Fibroblast of mammary gland (primary cell): ENCODE results near the gene PTPRD.

ENCODE experiments used
- DNase-seq: peaks from one replicate; pipeline ENCODE4 v3.0.0-alpha.2; 2010; ENCODE audit warnings: low read depth
- H3K4me3 ChIP-seq: 2 replicates; pipeline ENCODE4 v1.5.1; 2011; ENCODE audit warnings: low read depth, mild to moderate bottlenecking, low read length, moderate library complexity; ENCODE audit not compliant: control insufficient read depth
- CTCF ChIP-seq: conservative IDR thresholded peaks from 2 replicates; pipeline ENCODE4 v1.5.1; 2011; ENCODE audit warnings: low read depth, low read length, inconsistent platforms; ENCODE audit not compliant: control insufficient read depth, insufficient read depth

The PTPRD gene

DNA sequence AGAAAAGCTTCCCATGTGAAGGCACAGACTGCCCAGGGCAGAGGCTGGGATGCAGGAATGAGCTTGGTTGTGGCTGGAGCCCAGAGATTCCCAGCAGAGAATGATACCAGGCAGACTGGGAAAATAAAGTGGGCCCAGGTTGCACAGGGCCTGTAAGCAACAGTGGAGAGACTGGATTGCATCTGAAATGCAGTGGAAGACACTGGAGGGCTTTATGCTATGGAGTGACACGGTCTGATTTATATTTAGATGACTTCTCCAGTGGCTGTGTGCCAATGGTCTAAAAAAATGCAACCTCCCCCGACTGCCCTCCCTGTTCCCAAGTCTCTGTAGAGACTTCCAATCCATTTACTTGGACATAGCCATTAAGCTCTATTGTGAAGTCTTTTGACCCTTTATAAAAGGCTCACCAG, 1862.2 kb downstream of the PTPRD start:
- H3K4me3 ChIP-seq = no peak overlapping the region
- DNase-seq = peak; percentile 47
- no peak for TF ChIP-seq CTCF

DNA sequence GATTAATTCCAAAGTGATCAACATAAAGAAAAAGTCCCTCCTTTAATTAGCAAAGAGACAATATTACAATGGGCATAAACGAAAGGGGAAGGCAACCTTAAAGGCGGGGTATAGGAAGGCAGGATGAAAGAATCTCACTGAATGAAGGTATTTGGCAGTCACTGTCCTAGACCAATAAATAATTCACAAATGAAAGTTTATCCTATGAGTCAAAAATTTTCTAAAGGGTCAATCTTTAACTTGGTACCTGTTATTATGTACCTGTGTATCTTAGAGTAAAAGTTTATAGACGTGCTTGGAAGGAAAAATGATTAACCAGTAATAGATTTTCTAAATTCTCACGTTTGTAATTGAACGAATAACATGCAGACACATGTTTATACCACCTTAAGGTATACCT, 1867.5 kb downstream of the PTPRD start:
- no peak for TF ChIP-seq CTCF
- DNase-seq = no peak
- H3K4me3 ChIP-seq = no peak overlapping the region

GRCh38 chr9:8738945-8739344, 1873.9 kb downstream of the PTPRD start:
- no peak for TF ChIP-seq CTCF
- DNase-seq = no peak
- H3K4me3 ChIP-seq = no peak overlapping the region

DNA sequence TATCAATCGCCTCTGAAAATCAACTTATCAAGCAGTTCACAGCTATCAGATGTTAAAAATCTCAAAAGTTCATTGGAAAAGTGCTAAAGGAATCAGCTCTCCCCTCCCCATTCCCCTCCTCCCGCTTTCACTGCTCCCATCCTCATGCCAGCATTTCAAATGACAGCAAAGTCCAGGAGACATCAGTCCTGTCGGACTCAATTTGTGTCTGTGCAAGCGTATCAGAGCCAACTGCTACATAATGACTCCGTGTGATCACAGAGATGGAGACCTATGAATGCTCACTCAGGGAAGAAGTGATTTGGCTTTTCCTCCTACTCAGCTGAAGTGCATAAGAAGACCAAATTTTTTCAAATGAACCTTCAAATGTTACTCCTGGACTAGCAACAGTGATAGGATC, 1876.0 kb downstream of the PTPRD start:
- no peak overlapping the region for H3K4me3 ChIP-seq
- DNase-seq = no peak
- no peak for TF ChIP-seq CTCF

DNA sequence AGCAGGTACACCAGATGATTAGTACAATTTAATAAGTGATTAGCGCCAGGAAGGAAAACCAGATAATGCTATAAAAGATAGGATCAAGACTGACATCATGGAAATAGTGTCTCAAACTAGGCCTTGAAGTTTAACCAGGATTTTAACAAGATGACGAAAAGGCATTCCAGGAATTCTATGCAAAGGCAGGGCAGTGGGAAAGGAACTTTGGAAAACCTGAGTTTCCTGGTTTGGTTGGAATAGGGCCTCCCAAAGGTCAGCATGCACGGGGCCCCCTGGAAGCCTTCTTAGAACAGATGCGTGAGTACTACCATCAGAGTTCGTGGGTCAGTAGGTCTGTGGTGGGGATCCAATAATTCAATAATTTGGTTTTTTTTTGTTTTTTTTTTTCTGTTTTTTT, 1878.0 kb downstream of the PTPRD start:
- DNase-seq = no peak
- H3K4me3 ChIP-seq = no peak overlapping the region
- TF ChIP-seq CTCF = no peak

DNA sequence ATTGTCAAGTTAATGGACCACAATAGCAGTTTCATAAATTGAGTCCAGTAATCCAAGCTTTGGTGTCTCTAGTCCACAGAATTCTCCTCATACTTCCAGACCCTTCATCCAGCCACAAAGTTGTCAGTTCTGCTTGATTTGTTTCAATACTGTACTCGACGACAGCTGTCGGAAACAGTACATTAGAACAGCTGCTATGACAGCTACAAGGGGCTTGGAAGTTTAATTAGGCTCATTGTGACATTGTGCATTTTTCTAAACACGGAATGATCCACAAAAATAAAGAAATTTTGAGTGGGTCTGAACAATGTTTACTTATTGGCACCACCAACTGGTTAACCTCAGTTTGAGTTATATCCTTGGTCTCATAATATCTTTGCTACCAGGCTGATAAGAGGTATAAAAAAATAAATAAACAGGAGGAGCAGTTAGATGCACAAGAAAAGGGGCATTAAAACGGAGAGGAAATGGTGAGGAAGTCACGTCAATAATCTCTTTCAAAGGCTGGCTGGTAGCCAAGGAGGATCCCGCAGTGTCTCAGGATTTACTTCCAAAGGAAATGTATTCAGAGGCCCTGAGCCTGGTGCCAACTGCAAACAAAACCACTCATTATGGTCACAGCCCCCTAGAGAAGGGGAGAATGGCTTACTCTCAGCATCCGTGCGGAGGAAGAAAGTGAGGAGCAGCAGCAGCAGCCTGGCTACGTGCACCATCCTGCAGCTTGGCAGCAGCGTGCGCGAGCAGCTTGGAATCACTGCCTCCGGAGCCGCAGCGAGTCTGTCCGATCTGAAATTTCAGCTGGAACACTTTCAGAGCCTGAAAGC, 1879.5 kb downstream of the PTPRD start:
- TF ChIP-seq CTCF = no peak
- DNase-seq = peak; percentile 26
- peak overlapping the region; percentile 14 for H3K4me3 ChIP-seq

DNA sequence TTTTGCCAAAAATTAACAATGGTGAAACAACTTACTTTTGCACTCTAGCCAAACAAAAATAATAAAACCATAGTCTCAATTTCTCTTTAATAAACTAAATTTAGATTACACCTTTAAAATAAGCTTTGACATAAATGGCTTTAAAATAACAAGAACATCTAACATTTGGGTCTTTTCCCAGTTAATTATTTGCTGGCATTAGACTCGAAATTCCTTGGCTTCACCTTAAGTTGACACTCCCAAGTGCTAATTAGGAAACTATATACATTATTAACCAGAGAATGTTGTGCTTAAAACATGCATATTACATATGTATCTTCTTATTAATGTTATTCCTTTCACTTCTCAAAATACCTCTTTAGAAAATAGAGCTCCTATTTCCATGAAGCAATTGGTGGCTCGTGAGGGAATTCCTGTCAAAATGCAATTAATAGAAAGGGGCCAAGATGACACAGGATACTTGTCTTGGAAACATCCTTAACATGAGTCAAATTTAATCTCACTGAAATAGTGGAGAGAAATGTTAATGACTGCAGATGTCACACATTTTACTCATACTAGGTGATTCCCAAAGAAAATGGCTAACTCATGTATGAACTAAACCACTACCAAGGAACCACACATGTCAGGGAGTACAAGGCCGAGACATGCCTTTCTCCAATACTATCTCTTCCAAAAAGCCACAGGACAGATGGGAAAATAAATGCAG, 1880.3 kb downstream of the PTPRD start:
- no peak for TF ChIP-seq CTCF
- H3K4me3 ChIP-seq = no peak overlapping the region
- DNase-seq = no peak
